ENCODE data around the gene SPTB. TPM values are rescaled to one million over a fixed set of nuclear protein-coding genes. Genes with fewer than 3 reads are reported as not detected.

Gene SPTB
- total and polyA plus RNA-seq, 8 donors, result 2.2 to 4.7 (median 3.3) TPM

- intact Hi-C loops (cut with DNase I), result no loop called here
- H3K9me3 ChIP-seq, result no peaks in the 10 kb centered on the region
- no peaks in the 10 kb centered on the region for H3K27me3 ChIP-seq
- H3K4me1 ChIP-seq, result peaks cover 0 to 4% of the 10 kb centered on the region in 2 donors
- H3K27ac ChIP-seq, result no peak overlapping the region
- no peaks in the 10 kb centered on the region for H3K36me3 ChIP-seq
- ATAC-seq (no peak), DNase-seq (peak in 1 of 4 donors; percentile 25)
- TF ChIP-seq, protein P1, sequence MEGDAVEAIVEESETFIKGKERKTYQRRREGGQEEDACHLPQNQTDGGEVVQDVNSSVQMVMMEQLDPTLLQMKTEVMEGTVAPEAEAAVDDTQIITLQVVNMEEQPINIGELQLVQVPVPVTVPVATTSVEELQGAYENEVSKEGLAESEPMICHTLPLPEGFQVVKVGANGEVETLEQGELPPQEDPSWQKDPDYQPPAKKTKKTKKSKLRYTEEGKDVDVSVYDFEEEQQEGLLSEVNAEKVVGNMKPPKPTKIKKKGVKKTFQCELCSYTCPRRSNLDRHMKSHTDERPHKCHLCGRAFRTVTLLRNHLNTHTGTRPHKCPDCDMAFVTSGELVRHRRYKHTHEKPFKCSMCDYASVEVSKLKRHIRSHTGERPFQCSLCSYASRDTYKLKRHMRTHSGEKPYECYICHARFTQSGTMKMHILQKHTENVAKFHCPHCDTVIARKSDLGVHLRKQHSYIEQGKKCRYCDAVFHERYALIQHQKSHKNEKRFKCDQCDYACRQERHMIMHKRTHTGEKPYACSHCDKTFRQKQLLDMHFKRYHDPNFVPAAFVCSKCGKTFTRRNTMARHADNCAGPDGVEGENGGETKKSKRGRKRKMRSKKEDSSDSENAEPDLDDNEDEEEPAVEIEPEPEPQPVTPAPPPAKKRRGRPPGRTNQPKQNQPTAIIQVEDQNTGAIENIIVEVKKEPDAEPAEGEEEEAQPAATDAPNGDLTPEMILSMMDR (IDR thresholded peaks at IDR 0.05), result no peak
- no peak overlapping the region for H3K4me3 ChIP-seq
Measured at GRCh38 chr14:64769096-64770020, 110.3 kb downstream of the SPTB start.

DNA sequence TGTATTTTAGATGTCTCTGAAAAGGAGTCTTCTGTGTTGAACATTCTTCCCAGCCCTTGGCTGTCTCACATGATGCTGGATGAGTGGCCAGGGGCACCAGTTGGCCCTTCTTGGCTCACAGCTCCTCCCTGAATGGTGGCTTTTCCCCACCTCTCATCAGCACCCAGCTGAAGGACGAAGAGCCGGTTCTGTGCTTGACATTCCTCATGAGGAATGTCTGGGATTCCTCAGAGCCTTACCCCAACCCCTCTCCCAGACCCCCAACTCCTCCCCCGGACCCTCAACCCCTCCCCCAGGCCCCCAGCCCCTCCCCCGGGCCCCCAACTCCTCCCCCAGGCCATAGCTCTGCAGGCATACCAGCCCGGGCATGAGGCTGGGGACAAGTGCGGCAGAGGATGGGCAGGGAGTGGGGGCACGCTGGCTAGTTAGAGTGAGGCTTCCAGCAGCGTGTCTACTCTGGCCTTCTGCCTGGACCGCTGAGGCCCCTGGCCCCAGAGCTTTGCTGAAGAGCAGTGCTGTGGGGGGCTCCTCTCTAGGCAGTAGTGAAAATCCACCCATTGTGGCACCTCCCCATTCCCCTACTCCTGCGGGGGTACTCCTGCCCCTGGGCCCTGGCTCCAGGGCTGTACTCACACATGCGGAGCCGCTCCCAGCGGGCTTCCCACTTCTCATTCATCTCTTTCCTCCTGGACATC is 111.2 kb downstream of the SPTB start:
- H3K9me3 ChIP-seq, result no peaks in the 10 kb centered on the region
- no peak overlapping the region for H3K4me3 ChIP-seq
- H3K27ac ChIP-seq, result no peak overlapping the region
- ATAC-seq, result no peak
- peaks cover 0 to 10% of the 10 kb centered on the region in 2 donors for H3K4me1 ChIP-seq
- intact Hi-C loops (cut with DNase I), result no loop called here
- no peaks in the 10 kb centered on the region for H3K36me3 ChIP-seq
- TF ChIP-seq, protein P1 (IDR thresholded peaks at IDR 0.05), result no peak
- H3K27me3 ChIP-seq, result no peaks in the 10 kb centered on the region
- peak in 1 of 4 donors; percentile 23 for DNase-seq

- no peaks in the 10 kb centered on the region for H3K36me3 ChIP-seq
- H3K9me3 ChIP-seq, result no peaks in the 10 kb centered on the region
- peaks cover 0 to 10% of the 10 kb centered on the region in 2 donors for H3K4me1 ChIP-seq
- H3K27me3 ChIP-seq, result peaks cover 0 to 7% of the 10 kb centered on the region in 2 donors
- H3K27ac ChIP-seq, result no peak overlapping the region
- no peak overlapping the region for H3K4me3 ChIP-seq
- intact Hi-C loops (cut with DNase I), result no loop called here
- DNase-seq (peak in 1 of 4 donors; percentile 24), ATAC-seq (no peak)
- TF ChIP-seq, protein P1 (IDR thresholded peaks at IDR 0.05), result no peak
Measured at GRCh38 chr14:64767215-64767964, 112.3 kb downstream of the SPTB start.

DNA sequence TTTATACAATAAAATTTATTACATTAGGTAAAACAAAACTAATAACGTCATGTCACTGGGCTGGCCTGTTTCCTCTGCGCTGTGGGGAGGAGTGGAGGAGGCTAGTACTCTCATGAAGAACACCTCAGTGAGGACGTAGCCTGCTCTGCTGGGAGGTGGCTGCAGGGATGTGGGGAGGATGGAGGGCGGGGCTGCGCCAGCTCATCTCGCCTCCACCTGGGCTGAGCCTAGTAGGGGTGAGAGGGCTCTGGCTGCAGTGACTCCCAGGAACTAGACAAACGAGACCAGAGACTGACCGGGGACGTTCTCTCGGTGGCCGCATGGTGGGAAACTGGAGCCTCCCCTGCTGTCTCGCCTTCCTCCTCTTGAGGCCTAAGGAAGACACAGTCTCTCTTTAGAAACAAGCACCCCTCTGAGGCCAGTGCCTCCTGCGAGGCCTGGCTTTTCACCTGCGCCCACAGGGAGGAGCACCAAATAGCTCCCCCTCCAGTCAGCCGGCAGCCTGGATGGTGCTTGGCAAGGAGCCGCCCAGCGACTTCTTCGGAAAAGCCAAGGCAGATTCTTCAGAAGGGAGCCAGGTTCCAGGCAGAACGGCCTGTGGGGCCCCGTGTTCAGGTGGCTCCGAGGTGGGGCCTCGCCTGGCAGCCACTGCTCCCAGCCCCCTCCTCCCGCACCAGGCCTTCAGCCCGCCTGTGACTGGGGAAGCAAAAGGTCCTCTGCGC is 113.1 kb downstream of the SPTB start:
- ATAC-seq, result no peak
- no peaks in the 10 kb centered on the region for H3K9me3 ChIP-seq
- peaks cover 0 to 15% of the 10 kb centered on the region in 2 donors for H3K27me3 ChIP-seq
- peak in 1 of 4 donors; percentile 27 for DNase-seq
- no peaks in the 10 kb centered on the region for H3K36me3 ChIP-seq
- no peak overlapping the region for H3K27ac ChIP-seq
- intact Hi-C loops (cut with DNase I), result no loop called here
- no peak overlapping the region for H3K4me3 ChIP-seq
- TF ChIP-seq, protein P1 (IDR thresholded peaks at IDR 0.05), result no peak
- H3K4me1 ChIP-seq, result peaks cover 3 to 17% of the 10 kb centered on the region in 2 donors
